DMS53 treated with DMSO at 0.1 percent for 48 hours (cell line): ENCODE data around the gene MLF2.

ENCODE experiments used
- DNase-seq: peaks from one replicate; lab custom pipeline; 2025; ENCODE audit not compliant: unreplicated experiment; lab: John Stamatoyannopoulos, UW

The MLF2 gene

DNA sequence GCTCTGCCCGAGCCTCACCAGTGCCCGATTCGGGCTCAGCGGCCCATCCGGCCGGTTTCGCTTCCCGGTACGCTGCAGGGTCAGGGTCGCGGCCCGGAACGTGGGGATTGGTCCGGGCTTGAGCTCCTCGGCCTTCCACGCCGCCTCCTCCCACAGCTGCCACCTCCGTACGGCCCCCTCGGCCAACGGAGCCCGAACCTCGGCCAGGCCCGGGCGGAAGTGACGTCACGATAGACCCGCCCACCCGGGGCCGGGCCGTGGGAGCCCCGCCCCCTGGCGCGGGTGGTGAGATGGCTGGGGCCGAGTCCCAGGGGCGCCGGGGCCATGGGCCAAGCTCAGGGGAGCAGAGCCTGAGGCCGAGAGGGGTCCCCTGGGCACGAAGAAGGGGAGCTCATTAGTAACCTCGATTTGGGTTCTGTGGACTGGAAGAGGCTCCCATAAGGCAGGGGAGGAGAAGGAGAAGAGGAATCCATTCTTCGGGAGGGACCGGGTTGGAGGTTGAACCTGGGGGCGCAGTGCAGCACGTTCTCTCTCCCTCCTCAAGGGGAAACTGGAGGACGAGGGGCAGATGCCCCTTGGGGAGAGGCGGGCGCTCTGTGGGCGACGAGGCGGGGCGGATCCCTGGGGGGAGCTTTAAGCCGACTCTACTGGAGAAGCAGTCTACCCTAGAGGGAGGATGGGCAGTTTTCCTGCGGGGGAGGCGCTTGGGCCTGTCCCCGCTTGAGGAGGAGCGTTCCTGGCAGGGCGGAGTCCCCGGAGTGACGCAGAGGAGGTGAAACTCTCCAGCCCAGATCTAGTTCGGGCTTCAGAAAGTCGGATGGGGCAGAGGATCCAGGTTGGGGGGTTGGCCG is at the start of gene MLF2:
Gene MLF2 (minus strand): TSS at position 221 of the 851 bp plus-strand sequence. CDS start 807 bp downstream, outside the sequence.
- peak; percentile 99 for DNase-seq

- no peak for DNase-seq
Observed at GRCh38 chr12:6799147-6799546, 46.2 kb upstream of the MLF2 start.

DNA sequence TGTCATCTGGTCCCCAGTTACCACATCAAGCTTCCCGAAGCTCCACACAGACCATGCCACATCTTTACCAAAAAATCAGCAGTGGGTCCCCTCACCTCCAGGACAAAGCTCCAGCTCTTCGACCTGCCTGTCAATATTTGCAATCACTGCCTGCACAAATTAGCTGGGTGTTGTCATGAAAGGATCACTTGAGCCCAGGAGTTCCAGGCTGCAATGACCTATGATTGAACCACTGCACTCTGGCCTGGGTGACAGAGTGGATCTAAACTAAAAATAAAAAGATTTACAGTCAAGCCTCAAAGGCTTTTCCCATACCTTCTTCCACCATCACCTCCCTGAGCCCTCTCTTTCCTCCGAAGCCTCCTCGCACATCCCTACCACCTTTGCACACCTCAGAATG is 43.6 kb upstream of the MLF2 start:
- no peak for DNase-seq

GRCh38 chr12:6795088-6795487 is 42.1 kb upstream of the MLF2 start:
- DNase-seq = no peak

DNA sequence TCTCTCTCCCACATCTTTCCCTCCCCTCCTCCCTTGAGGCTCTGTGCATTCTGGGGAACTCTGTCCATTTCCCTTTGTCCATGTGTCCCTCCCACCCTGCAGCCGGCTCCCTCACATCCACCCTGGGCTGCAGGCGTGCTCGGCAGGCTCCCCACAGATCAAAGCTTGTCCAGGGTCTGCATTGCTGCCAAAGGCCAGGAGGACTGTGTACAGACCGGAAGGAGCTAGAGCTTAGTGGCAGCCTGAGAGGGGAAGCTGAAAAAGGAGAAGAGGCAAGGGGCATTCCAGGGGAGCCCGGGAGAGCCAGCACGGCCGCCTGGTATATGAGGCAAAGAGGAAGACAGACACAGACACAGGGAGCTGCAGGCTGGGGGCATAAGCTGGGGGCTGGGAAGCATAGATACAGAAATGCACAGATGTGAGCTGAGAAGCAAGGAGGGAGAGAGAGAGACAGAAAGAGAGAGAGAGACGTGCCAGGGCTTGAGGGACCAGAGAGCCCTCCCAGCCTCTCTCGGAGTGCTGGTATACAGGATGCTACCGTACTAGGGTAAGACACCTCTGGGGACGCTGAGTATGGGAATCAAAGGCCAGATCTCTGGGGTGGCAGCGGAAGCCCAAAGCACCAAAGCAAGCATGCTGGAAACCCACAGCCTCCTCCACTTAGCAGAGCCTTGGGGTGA is 39.7 kb upstream of the MLF2 start:
- no peak for DNase-seq

GRCh38 chr12:6791931-6792520 is 39.1 kb upstream of the MLF2 start:
- DNase-seq = no peak

GRCh38 chr12:6790496-6791150 is 37.7 kb upstream of the MLF2 start:
- no peak for DNase-seq

GRCh38 chr12:6788972-6789924 is 36.3 kb upstream of the MLF2 start, which contains the start of gene CD4:
Gene CD4, plus strand, starts transcription at chr12:6789528. Its CDS starts 10,611 bp downstream, at chr12:6800139.
- DNase-seq = no peak

- no peak for DNase-seq
Observed at GRCh38 chr12:6787309-6787708, 34.4 kb upstream of the MLF2 start.

GRCh38 chr12:6786416-6787094 is 33.6 kb upstream of the MLF2 start:
- no peak for DNase-seq

- no peak for DNase-seq
Observed at GRCh38 chr12:6784761-6785160, 31.8 kb upstream of the MLF2 start.

GRCh38 chr12:6784296-6784695 is 31.4 kb upstream of the MLF2 start:
- no peak for DNase-seq

DNA sequence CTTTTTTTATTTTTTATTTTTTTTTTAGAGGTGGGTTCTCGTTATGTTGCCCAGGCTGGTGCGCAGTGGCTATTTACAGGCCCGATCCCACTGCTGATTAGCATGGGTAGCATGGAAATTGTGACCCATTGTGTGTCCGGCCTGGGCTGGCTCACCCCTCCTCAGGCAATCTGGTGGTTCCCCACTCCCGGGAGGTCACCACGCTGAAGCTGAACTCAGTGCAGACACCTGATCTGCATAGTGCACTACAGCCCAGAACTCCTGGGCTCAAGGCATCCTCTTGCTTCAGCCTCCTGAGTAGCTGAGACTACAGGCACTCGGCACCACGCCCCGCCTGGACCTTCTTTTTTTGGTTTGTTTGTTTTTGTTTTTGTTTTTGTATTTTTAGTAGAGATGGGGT is 30.9 kb upstream of the MLF2 start:
- DNase-seq = no peak

DNA sequence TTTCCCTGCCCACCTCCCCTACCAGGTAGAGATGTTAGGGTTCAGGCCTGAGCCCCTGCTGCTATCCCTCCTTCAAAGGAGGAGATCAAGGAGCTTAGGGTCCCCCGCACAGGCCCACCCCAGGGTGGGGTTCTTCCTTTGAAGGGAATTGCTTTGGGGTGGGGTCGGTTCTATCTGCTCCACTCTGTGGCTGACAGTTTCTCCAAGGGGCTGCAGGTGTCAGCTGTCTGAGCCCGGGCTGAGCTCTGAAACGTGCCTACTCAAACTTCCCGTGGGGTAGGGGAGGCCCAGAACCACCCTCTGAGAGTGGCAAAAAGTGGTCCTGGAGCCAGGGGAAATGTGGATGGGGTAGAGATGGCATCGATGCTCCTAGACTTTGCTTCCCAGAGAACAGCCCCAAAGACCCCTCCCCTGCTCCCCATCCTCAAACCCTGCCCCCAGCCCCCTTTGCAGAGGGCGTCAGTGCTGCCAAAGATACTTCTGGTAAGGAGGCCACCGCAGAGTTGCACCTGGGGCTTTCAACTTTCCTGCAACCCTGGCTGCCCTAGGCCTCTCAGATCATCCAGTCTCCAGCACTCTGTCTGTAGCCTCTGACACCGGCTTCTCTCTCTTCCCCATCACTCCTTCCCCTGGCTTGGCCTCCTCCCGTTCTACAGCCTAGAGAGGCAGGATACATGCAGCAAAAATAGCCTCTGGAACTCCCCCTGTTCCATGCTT is 30.1 kb upstream of the MLF2 start:
- DNase-seq = no peak

DNA sequence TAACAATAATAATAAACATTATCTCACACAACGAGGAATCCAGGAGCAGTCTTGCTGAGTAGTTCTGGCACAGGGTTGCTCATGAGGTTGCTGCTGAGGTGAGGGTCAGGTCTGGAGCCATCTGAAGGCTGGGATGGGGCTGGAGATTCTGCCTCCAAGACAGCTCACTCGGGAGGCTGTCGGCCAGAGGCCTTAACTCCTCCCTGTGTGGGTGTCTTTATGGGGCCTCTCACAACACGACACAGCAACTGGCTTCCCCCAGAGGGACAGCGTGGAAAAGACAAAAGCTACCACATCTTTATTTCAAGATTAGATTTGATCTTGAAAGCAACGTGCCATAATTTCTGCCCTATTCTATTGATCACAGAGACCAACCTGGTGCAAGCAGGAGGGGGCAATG is 29.2 kb upstream of the MLF2 start:
- no peak for DNase-seq

DNA sequence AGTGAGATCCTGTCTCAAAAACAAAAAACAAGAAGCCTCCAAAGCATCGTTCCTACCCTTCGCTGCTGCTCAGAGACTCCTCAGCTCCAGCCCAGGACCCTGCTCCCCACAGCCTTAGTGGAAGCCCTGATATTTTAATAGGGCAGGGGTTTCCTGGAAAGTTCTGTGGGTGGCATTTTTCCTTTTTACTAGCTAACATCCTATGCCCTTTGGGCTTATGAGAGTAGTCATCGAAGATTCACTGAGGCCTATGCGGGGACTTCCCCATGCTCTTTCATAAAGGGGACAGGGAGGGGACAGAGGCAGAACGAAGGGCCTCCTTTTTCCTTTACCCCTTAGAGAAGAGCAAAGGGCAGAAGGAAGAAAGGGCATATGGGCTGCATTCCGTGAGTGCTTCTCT is 27.6 kb upstream of the MLF2 start:
- DNase-seq = no peak

GRCh38 chr12:6779708-6780432 is 26.9 kb upstream of the MLF2 start:
- DNase-seq = no peak
